Measurements from ENCODE around the gene ZNF692. TPM values are rescaled to one million over a fixed set of nuclear protein-coding genes. Genes with fewer than 3 reads are reported as not detected.
A peak's percentile ranks its signal among the peaks of the same experiment; 100 is the strongest.
"Not testable (repeated sequence)": the region's sequence is repeated elsewhere in the genome, so short reads cannot be mapped to it uniquely, and the experiment has no call there.

ZNF692 gene
- total RNA-seq, 1 experiment from 2014 or later, result 57.9 TPM

- not testable (repeated sequence) for DNase-seq (ENCODE audit: low spot score)
Observed at GRCh38 chr1:248882427-248882826, 23.5 kb upstream of the ZNF692 start.

GRCh38 chr1:248881261-248881660, 22.4 kb upstream of the ZNF692 start:
- no peak for DNase-seq (ENCODE audit: low spot score)

DNA sequence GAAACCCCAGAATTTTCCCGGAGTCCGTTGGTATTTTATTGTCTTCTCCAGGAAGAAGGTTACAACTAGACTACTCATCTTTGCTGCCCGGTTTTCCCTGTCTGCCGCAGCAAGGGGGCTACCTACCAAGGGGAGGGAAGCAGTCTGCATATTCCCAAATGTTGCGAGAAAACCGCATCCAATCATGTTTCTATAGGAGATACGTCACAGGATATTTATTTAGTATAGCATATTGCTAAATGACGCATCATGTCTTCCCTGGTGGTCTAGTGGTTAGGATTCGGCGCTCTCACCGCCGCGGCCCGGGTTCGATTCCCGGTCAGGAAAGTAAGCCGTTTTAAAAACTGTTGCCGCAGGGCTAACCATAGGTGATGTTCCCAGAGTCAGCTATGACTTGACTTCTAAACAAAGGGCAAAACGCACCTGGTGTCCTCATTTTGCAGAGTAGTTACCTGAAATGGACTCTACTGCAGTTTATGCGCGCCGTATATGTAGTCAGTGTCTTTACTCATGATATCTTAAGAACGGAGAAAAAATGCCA, 15.2 kb upstream of the ZNF692 start:
- DNase-seq (ENCODE audit: low spot score), result peak; percentile 95

DNA sequence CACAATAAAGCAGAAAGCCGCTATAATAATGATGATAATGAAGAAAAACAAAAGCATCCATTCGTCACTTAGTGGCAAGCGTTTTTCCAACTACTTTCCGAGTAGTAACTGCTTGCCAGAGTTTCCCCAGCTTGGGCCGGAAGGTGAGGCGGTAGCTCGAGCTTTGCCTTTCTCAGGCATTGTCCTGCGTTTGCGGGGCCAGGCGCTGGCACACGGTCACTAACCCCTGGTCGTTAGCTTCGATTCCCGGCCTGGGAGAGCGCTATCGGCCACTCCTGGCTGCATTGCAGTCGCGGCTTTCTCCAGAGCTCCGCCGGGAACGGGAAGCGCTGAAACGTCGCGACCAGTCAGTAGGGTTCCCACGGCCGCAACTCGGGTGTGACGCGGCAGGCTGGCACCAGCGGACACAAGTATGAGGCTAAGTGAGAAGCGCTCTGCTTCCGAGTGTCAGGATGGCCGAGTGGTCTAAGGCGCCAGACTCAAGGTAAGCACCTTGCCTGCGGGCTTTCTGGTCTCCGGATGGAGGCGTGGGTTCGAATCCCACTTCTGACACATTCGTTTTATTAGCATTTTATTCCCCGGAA, 14.6 kb upstream of the ZNF692 start:
- DNase-seq (ENCODE audit: low spot score), result peak; percentile 99

DNA sequence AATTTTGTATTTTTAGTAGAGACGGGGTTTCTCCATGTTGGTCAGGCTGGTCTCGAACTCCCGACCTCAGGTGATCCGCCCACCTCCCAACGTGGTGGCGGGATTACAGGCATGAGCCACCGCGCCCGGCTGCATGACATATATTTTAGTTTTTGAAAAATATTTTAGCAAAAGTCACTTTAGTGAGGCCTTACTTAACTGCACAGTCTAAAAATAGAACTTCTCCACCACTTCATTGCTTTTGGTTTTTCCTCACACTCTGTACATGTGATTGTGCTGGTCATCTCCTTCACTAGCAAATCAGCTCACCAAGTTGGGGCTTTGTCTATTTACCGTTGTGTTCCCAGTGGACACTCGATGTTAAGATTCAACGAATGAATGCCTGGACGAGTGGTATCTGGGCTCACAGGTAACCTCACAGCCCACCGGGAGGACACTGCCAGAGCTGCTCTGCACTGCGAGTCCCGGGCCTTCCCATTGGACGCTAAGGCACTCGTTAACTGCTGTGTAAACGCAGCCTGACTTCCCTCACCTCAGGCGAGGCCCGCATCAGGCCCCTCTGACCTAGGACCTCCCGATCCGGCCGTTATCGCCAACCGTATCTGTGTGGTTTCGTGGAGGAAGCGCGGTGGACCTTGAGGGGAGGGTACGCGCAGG, 14.0 kb upstream of the ZNF692 start:
- DNase-seq (ENCODE audit: low spot score), result peak; percentile 77

- DNase-seq (ENCODE audit: low spot score), result no peak
Observed at GRCh38 chr1:248871837-248872401, 13.0 kb upstream of the ZNF692 start.

- DNase-seq (ENCODE audit: low spot score), result peak; percentile 83
Observed at GRCh38 chr1:248862998-248863881, 4.4 kb upstream of the ZNF692 start.

GRCh38 chr1:248862695-248862997, 3.8 kb upstream of the ZNF692 start:
- no peak for DNase-seq (ENCODE audit: low spot score)

DNA sequence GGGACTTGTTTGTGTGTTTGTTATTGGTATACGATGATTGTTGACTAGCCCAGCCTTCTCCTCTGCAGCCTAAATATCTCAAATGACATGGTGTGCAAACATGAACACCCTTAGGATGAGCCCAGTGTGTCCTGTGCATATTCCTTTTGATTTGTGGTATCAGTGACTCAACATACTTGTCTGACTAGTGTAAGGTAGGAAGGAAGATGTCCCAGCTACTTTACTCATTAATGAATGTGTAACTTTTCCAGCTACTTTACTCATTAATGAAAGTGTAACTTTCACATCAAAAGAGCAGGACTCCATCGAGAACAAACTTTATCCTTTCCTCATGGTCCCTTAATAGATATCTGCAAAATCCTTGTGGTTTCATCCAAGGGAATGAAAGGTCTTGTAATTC, 2.7 kb upstream of the ZNF692 start:
- no peak for DNase-seq (ENCODE audit: low spot score)

GRCh38 chr1:248860007-248860406, 1.1 kb upstream of the ZNF692 start:
- no peak for DNase-seq (ENCODE audit: low spot score)

DNA sequence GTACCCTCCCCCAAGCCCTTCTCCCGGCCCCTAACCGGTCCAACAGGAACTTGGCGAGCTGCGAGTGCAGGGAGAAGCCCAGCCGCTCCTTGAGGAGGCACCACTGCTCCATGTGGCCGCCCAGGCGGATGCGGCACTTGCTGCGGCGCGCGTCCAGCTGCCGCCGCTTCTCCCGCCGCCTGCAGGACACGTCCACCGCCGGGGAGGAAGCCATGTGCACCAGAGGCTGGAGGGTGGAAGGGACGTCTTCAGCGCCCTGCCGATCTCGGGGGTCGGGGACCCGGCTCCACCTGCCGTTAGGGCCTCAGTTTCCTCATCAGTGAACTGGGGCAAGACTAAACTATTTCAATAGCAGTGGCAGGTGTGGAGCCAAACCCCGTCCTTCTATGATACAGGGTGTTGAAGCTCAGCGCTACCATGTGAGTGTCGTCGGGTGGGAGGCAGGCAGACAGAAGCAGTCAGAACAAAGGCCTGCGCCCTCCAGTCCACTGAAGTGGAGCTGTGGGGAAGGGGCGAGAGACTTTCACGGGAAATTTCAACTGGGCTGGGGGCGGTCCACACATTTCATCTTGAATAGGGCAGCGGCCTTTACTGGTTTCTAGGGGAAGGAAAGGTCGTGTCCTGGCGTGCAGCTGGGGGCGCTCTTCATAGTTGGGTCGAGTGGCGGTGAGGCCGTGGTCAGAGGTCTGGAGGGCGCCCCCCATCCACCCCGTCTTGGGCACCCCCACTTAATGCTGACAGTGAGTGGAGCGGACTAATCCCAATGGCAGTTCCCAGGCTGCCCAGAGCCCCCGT, 592 bp downstream of the ZNF692 start:
- DNase-seq (ENCODE audit: low spot score), result peak; percentile 85

GRCh38 chr1:248857749-248858095, 1.2 kb downstream of the ZNF692 start:
- DNase-seq (ENCODE audit: low spot score), result no peak

- DNase-seq (ENCODE audit: low spot score), result no peak
Observed at GRCh38 chr1:248857201-248857600, 1.7 kb downstream of the ZNF692 start.

- DNase-seq (ENCODE audit: low spot score), result no peak
Observed at GRCh38 chr1:248856176-248856575, 2.7 kb downstream of the ZNF692 start.

- DNase-seq (ENCODE audit: low spot score), result no peak
Observed at GRCh38 chr1:248855580-248855979, 3.3 kb downstream of the ZNF692 start.

GRCh38 chr1:248853663-248854375, 5.1 kb downstream of the ZNF692 start:
- DNase-seq (ENCODE audit: low spot score), result no peak

DNA sequence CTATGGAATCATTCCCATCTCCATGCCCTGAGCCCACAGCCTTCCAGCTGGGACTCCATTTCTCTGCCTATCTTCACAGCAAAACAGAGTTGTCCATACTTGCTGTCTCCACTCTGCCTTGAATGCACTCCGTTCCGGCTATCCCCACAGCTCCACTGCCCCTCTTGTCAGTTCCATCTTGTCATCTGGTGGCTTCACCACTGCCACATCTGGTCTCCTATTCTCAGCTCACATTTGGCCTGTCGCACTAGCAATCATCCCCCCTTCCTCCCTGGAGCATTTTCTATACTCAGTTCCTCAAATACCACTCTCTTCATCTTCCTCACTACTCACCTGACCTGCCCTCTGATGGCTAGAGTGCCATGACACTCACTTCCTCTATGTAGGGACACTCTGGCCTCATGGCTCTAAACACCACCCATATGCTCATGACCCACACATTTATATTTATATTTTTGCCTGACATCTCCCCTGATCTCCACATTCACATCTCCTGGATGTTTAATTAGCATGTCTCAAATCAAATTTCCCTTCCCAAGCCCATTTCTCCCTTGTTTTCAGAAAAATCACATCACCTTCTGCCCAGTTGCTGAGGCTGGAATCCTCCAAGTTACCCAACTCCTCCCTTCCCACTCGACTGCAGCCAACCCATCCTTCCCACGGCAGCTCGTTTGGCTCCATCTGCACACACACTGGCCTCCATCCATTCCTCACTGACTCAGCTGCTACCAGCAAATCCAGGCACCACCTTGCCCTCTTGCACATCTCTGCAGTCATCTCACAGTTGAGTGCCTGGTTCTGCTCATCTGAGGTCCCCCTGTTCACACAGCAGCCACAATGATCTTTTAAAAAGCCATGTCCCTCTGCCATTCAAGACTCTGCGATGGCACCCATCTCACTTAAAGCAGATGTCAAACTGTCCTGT, 6.1 kb downstream of the ZNF692 start:
- no peak for DNase-seq (ENCODE audit: low spot score)

- DNase-seq (ENCODE audit: low spot score), result no peak
Observed at GRCh38 chr1:248851390-248851789, 7.5 kb downstream of the ZNF692 start.

DNA sequence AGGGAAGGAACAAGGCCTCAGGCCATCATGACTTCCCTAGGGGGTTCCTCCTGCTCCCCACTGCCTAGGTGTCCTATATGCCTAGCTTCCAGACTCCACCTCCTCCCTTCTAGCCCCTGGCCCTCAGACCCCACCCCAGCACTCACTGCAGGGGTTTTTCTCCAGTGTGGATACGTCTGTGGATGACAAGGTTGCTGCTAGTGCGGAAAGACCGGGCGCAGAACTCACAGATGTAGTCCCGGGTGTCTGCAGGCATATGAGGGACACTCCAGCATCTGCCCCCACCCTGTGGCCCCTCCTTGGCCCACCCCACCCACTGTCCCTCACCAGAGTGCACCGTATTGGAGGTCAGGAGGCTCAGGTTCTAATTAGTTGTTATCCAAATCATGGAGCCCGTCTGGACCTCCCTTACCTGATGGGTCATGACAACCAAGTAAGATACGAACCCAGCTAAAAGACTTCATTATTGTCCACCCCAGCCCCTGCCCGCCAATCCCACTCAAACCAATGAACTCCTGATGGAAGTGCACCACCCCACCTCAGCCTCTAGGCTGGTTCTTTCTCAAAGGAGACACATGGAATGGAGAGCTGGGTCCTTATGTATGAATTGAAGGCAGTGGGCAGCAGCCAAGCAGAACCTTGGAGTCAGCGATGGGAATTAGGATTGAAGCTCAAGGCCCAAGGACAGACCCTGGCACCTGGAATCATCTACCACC, 8.2 kb downstream of the ZNF692 start:
- DNase-seq (ENCODE audit: low spot score), result no peak

Data from HT-29 (cell line).